Measurements from ENCODE around the gene NTN3. TPM values are rescaled to one million over a fixed set of nuclear protein-coding genes. Genes with fewer than 3 reads are reported as not detected.

The NTN3 gene
- total and polyA plus RNA-seq, 2 of the 8 experiments (the other 6 are each of a cell fraction or from before 2014, with no cell fraction given) = 0.30 to 0.34 TPM

DNA sequence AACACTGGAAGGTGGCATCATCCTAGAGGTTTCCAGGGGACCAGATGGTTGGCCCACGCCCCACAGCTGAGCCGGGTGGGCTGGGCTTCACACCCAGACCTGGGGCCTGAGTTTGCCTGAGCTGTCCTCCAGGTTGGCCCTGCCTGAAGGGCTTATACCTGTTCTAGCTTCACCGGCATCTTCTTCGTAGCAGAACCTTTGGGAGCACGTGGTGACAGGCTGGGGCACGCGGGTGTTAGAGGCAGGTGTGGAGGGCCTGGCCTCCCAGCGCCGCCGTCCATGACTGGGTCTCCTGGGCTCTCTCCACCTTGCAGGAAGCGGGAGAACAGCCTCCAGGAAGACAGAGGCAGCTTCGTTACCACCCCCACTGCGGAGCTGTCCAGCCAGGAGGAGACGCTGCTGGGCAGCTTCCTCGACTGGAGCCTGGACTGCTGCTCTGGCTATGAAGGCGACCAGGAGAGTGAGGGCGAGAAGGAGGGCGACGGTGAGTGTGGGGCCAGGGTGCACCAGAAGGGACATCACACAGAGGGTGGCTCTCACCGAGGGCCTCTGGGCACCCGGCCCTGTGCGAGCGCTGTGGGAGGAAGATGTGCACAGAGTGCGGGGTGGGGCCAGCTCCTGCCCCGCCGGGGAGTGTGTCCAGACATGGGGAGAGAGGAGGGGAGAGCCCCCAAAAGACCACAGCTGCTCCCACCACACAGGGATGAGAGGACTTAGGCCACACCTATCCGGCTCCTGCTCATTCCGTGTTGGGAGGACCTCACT, 15.8 kb upstream of the NTN3 start (continued):
- no peak for TF ChIP-seq E2F6 (IDR thresholded peaks at IDR 0.05)
- no peak for TF ChIP-seq SIRT6 (IDR thresholded peaks at IDR 0.05; ENCODE audit: low read length)
- no peak for TF ChIP-seq EZH2 (IDR thresholded peaks at IDR 0.05; ENCODE audit: low read depth, low read length, severe bottlenecking)
- TF ChIP-seq SIN3A (conservative IDR thresholded peaks at IDR 0.05 in 1 of 2, IDR thresholded peaks at IDR 0.05 in 1 of 2; ENCODE audit: low read depth in 1 of 2, low read length in 2 of 2) = no peak
- no peak for TF ChIP-seq BACH1 (IDR thresholded peaks at IDR 0.05; ENCODE audit: low read length)
- no peak for TF ChIP-seq SIX5 (IDR thresholded peaks at IDR 0.05; ENCODE audit: low read depth, low read length)
